Measurements from ENCODE around the gene RASA3.

The RASA3 gene

GRCh38 chr13:113981194-113981605 is 151.2 kb downstream of the RASA3 start:
- DNase-seq (ENCODE audit: low read depth): no peak

GRCh38 chr13:113980489-113981064 is 151.8 kb downstream of the RASA3 start:
- no peak for DNase-seq (ENCODE audit: low read depth)

DNA sequence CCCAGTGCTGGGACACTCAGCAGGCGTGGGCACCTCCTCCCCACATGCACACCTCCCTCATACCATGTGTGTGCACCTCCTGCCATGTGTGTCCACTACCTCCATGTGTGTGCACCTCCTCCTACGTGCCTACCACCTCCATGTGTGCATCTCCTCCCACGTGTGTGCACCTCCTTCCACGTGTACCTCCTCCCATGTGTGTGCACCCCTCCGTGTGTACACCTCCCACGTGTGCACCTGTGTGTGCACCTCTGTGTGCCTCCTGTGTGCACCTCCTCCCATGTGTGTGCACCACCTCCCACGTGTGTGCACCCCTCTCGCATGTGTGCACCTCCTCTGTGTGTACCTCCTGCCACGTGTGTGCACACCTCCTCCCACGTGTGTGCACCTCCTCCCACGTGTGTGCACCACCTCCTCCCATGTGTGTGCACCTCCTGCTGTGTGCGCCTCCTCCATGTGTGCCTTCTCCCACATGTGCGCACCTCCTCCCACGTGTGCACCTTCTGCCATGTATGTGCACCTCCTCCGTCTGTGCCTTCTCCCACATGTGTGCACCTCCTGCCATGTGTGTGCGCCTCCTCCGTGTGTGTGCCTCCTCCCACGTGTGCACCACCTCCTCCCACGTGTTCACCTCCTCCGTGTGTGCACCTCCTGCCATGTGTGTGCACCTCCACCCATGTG is 152.5 kb downstream of the RASA3 start:
- DNase-seq (ENCODE audit: low read depth): no peak

DNA sequence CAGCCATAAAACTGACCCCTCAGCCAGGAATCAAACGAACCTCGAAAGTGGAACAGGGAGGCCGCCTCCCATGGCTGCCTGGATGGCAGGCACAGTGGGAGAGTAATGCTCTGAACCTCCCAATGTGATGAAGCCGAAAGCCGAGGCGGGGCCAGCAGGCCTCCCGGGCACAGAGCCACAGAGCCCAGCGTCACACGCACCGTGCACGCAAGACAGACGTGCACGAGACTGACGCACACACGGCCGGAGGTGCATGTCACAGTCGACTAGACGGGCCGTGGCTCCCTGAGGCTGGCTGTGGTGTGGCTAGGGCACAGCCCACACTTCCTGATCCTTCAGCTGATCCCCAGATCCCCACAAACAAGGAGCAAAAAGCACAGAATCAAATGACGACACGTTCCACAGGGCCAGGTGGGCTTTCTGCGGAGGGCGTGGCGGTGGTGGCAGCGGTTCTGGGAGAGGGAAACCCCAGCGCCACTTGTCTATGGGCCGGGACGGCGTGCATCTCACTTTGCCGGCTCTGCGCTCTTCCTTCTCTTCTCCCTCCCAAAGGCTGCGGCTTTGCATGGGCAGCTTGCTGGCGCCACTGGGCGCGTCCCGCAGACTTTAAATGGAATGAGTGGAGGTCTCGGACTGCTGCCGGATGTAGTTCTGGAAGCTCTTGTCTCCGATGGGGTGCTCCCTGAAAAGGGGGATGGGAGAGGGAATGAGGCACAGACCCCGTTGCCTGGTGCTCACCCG is 153.5 kb downstream of the RASA3 start:
- DNase-seq (ENCODE audit: low read depth): no peak

- no peak for DNase-seq (ENCODE audit: low read depth)
Observed at GRCh38 chr13:113977976-113978375, 154.4 kb downstream of the RASA3 start.

DNA sequence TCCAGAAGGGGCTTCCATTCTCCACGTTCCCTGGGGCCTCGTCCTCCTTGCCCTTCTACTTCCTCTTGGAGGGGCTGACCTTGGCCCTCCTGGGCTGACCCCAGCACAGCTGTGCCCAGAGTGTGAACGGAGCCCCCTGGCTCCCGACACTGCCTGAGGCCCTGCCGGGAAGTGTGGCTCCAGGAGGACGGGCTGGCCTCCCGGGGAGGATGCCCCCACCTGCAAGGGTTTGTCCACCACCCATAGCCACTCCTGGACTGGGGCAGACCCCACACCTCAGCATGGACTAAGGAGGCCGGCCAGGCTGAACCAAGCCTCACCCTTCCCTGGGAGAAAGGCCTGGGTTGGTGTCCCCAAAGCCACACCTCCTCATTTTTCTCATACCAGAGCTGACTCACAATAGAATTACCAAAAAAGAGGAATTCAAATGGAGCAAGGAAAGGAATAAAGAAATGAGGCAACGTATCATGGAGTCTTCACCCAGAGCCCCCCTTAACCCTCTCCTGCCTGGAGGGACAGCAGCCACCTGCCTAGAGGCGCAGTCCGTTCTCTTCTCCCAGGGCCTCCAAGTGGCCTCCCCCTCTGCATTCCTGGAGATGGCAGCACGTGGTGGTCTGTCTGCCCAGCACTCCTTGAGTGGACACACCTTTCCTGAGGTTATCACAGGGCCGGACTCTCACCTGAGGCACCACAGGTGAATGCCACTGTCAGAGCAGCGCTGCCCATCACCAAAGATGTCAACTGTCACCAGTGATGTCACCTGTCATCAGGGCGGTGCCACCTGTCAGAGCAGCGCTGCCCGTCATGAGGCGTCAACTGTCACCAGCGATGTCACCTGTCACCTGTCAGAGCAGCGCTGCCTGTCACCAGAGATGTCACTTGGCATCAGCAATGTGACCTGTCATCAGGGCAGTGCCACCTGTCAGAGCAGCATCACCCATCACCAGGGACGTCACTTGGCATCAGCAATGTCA is 155.4 kb downstream of the RASA3 start:
- no peak for DNase-seq (ENCODE audit: low read depth)

DNA sequence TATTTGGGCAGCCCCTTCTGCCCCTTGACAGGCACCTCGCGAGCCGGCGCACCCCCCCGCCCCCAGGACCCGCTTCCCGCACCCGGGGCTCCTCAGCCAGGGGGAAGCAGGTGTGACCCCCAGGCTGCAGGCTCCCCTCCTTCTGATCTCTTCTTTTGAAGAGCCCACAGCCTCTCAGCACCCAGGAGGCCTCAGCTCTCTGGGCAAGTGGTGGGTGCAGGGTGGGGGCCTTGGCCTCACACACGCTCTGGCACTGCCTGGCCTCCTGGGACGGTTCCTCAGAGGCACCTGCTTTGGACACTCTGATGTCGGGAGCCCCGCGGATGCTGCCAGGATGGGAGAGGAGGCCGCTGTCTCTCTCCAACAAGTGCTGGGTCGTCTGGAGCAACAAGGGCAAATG is 157.0 kb downstream of the RASA3 start:
- no peak for DNase-seq (ENCODE audit: low read depth)

GRCh38 chr13:113974304-113975281 is 157.8 kb downstream of the RASA3 start:
- no peak for DNase-seq (ENCODE audit: low read depth)

GRCh38 chr13:113973218-113974164 is 158.9 kb downstream of the RASA3 start, which contains the start of gene C13orf46:
TSS of gene C13orf46 (minus strand) at chr13:113974076. CDS start at chr13:113973997, 79 bp downstream.
- no peak for DNase-seq (ENCODE audit: low read depth)

DNA sequence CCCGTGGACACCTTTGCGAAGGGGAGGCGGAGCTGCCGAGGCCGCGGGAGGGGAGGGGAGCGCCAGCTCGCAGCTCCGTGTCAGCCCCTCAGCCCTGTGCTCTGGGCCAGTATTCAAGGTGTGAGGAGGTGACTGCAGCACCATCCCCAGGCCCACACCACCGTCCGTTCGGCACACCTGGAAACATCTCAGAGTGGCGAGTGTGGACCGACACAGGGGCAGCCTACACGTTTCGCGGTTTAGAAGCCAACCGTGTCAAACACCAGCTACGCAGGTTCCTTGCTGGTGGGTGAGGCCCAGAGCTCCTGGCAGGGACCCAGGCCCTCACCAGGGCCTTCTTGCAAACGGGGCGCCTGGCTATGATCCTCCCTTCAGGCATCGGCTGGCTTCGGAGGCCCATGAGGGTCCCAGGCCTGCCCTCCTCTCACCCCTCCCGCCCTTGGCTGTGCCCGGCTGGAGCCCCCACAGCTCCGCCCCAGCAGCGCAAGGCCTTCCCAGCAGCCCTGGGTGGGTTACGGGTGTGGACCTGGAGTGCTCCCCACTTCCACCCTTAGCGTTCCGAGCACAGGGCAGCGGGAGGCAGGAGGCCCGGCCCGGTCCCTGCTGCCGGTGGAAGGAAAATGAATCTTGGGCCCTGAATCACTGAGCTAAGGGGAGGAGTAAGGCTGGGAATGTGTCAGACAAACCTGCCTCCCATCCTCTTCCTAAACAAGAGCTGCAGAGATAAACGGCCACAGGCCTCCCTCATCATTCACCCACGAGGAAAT is 159.8 kb downstream of the RASA3 start:
- no peak for DNase-seq (ENCODE audit: low read depth)

DNA sequence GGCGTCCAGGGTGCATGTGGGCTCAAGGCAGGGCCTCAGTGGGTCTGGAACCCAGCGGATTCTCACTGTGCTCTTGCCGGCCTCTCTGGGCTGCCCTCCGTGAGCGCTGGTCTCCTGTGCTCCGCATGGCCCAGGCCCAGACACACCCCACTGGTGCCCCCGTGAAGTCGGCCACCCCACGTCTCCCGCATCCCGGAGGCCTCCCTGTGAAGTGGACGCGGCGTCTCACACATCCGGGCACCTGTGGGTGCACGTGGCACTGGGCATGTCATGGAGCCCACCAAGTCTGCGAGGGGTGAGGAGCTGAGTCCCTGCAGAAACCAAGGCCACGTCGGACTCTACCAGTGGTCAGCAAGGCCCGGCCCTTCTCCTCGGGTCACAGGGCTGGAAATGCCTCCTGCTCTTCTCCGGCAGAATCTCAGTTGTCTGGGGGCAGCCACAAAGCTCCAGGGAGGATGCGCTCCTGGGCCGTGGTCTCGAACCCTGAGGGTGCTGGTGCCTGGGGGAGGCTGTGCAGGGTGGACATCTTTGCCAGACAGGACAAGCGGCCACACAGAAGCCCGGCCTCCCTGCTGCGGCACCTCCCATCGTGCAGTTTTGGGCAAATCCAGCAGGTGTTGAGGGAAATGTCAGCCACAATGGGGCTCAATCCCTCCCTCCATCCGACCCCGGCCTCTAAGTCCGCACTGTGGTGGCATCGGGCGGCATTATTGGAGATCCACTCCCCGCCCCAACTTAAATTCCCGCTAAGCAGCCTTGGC is 160.8 kb downstream of the RASA3 start:
- DNase-seq (ENCODE audit: low read depth): no peak

- DNase-seq (ENCODE audit: low read depth): no peak
Observed at GRCh38 chr13:113970810-113971470, 161.5 kb downstream of the RASA3 start.

GRCh38 chr13:113969973-113970611 is 162.3 kb downstream of the RASA3 start:
- no peak for DNase-seq (ENCODE audit: low read depth)

GRCh38 chr13:113969311-113969972 is 163.0 kb downstream of the RASA3 start:
- no peak for DNase-seq (ENCODE audit: low read depth)

GRCh38 chr13:113968463-113969310 is 163.7 kb downstream of the RASA3 start:
- no peak for DNase-seq (ENCODE audit: low read depth)
